ENCODE measurements around the gene ENC1.

- TF ChIP-seq POLR2A (IDR thresholded peaks at IDR 0.05; ENCODE audit: low read depth, low read length), result no peak
- no peak for TF ChIP-seq TAF1 (IDR thresholded peaks at IDR 0.05; ENCODE audit: low read depth, low read length)
- TF ChIP-seq POLR2AphosphoS5 (IDR thresholded peaks at IDR 0.05; ENCODE audit: low read depth, low read length), result no peak
- no peak for TF ChIP-seq POU2F2 (IDR thresholded peaks at IDR 0.05; ENCODE audit: low read depth, low read length)
- TF ChIP-seq SPI1 (IDR thresholded peaks at IDR 0.05; ENCODE audit: low read depth, low read length), result no peak
Observed at GRCh38 chr5:74659172-74659571, 18.6 kb upstream of the ENC1 start.
